Ascending aorta (tissue), 2 donors: ENCODE data around the gene ZNF408. TPM values are rescaled to one million over a fixed set of nuclear protein-coding genes. Genes with fewer than 3 reads are reported as not detected.

ENCODE experiments used
- DNase-seq, 2 donors: peaks; one replicate each; pipeline ENCODE4 v3.0.0-alpha.2; 2019; ENCODE audit warnings: low spot score in 2 of 2
- H3K27ac ChIP-seq, 2 donors: fragments of 200-600 bp; sonication (generic); one replicate each; pipeline ENCODE4 v1.5.1; 2016 to 2017; ENCODE audit warnings: mild to moderate bottlenecking in 1 of 2
- H3K27me3 ChIP-seq: fragments of 200-600 bp; sonication (generic); one replicate; pipeline ENCODE4 v1.5.1; 2017
- H3K36me3 ChIP-seq, 2 donors: fragments of 200-600 bp; sonication (generic); one replicate each; pipeline ENCODE4 v1.5.1; 2016
- H3K4me1 ChIP-seq, 2 donors: fragments of 200-600 bp; sonication (generic); one replicate each; pipeline ENCODE4 v1.5.1; 2016 to 2017; ENCODE audit warnings: mild to moderate bottlenecking in 1 of 2
- H3K4me3 ChIP-seq, 2 donors: fragments of 200-600 bp; sonication (generic); one replicate each; pipeline ENCODE4 v1.5.1; 2016 to 2017; ENCODE audit warnings: mild to moderate bottlenecking in 1 of 2
- H3K9me3 ChIP-seq, 2 donors: fragments of 200-600 bp; sonication (generic); one replicate each; pipeline ENCODE4 v1.5.1; 2016
- intact Hi-C: fragments of 100-400 bp; cut with DNase I; formaldehyde crosslinking; loops from one replicate; pipeline ENCODE4 v1.15.1; 2023
- total RNA-seq: library from RNA; depleted of rRNA; stranded (reverse); fragments of >200 nt; gene quantifications from one replicate; pipeline ENCODE4 v1.1.0, GENCODE V29; 2016
- TF ChIP-seq, protein P1 (sequence below), 3 experiments: fragments of 200-600 bp in 2 of 3; fragments of 450-650 bp in 1 of 3; sonication (generic) in 2 of 3; IDR thresholded peaks; one replicate each; pipeline ENCODE4 v1.5.1; 2016 to 2019; ENCODE audit warnings: antibody characterized with exemption in 3 of 3, mild to moderate bottlenecking in 1 of 3, moderate library complexity in 1 of 3

Gene ZNF408
- total RNA-seq, 1 donor from 2014 or later: 9.7 TPM

DNA sequence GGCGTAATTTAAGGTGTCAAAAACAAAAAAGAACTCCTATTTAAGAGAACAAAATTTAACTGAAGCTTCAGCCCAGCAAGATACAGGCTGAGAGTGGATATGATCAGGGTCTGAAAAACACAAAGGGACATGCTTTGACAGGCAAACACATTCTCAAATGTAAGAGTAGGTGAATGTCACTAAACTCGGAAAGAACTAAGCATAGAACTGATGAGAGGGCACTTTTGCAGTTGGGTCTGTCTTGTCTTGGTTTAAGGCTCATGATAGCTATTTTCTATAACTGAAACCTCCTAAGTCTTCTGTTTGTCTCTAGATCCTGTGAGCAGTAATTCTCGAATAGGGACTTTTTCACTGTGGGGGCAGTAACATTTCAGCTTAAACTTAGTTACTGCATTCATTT, 45.2 kb downstream of the ZNF408 start:
- no peak for DNase-seq
- no peaks in the 10 kb centered on the region for H3K4me1 ChIP-seq
- no peak overlapping the region for H3K4me3 ChIP-seq
- no peaks in the 10 kb centered on the region for H3K9me3 ChIP-seq
- TF ChIP-seq, protein P1, sequence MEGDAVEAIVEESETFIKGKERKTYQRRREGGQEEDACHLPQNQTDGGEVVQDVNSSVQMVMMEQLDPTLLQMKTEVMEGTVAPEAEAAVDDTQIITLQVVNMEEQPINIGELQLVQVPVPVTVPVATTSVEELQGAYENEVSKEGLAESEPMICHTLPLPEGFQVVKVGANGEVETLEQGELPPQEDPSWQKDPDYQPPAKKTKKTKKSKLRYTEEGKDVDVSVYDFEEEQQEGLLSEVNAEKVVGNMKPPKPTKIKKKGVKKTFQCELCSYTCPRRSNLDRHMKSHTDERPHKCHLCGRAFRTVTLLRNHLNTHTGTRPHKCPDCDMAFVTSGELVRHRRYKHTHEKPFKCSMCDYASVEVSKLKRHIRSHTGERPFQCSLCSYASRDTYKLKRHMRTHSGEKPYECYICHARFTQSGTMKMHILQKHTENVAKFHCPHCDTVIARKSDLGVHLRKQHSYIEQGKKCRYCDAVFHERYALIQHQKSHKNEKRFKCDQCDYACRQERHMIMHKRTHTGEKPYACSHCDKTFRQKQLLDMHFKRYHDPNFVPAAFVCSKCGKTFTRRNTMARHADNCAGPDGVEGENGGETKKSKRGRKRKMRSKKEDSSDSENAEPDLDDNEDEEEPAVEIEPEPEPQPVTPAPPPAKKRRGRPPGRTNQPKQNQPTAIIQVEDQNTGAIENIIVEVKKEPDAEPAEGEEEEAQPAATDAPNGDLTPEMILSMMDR (IDR thresholded peaks at IDR 0.05): no peak
- H3K36me3 ChIP-seq: peaks cover 65 to 94% of the 10 kb centered on the region in 2 donors
- intact Hi-C loops: no loop called here
- no peaks in the 10 kb centered on the region for H3K27me3 ChIP-seq
- H3K27ac ChIP-seq: no peak overlapping the region

DNA sequence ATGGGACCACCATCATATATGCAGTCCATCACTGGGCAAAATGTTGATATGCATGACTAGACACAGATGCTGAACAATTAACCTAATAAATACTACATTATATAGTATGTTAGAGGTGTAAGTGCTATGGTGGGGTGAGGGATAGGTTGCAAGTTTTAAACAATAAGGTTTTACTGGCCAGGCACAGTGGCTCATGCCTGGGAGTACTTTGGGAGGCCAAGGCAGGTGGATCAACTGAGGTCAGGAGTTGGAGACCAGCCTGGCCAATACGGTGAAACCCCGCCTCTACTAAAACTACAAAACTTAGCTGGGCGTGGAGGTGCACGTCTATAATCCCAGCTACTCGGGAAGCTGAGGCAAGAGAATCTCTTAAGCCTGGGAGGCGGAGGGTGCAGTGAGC, 46.3 kb downstream of the ZNF408 start:
- TF ChIP-seq, protein P1 (IDR thresholded peaks at IDR 0.05): no peak
- Histone ChIP-seq H3K4me1 (no peaks in the 10 kb centered on the region), H3K27me3 (no peaks in the 10 kb centered on the region), H3K36me3 (peaks cover 70 to 90% of the 10 kb centered on the region in 2 donors), H3K27ac (no peak overlapping the region), H3K4me3 (no peak overlapping the region), H3K9me3 (no peaks in the 10 kb centered on the region)
- intact Hi-C loops: no loop called here
- DNase-seq: peak in 1 of 2 donors; percentile 18

Other genes starting within 250 kb of the ZNF408 start
- 12.1 TPM for gene AMBRA1, start 107.0 kb upstream of the ZNF408 start, total RNA-seq
- not detected for gene HARBI1, start 83.8 kb upstream of the ZNF408 start, total RNA-seq
- gene ATG13, start 83.5 kb upstream of the ZNF408 start, total RNA-seq: 208 TPM
- 104 TPM for gene ARHGAP1, start 412 bp upstream of the ZNF408 start, total RNA-seq
- 2.6 TPM for gene F2, start 18.2 kb downstream of the ZNF408 start, total RNA-seq
- gene CKAP5, start 145.2 kb downstream of the ZNF408 start, total RNA-seq: 13.5 TPM
- 4.9 TPM for gene LRP4, start 217.5 kb downstream of the ZNF408 start, total RNA-seq
- gene CSTPP1, start 235.7 kb downstream of the ZNF408 start, total RNA-seq: 16.6 TPM